Astrocyte (in vitro differentiated cells and primary cell): ENCODE data around the gene NPR1. TPM values are rescaled to one million over a fixed set of nuclear protein-coding genes. Genes with fewer than 3 reads are reported as not detected.
"Not testable (repeated sequence)": the region's sequence is repeated elsewhere in the genome, so short reads cannot be mapped to it uniquely, and the experiment has no call there.

Source experiments
- DNase-seq: peaks from one replicate; pipeline ENCODE4 v3.0.0-alpha.2; 2010; ENCODE audit warnings: low read depth
- FAIRE-seq: peaks from 2 replicates; lab custom pipeline; 2011; peaks lifted over from hg19 to GRCh38; lab: Jason Lieb, UNC
- H2AFZ ChIP-seq: 2 replicates; pipeline ENCODE4 v1.6.0; 2012; ENCODE audit warnings: low read depth, low read length, inconsistent platforms
- H3K27ac ChIP-seq: 2 replicates; pipeline ENCODE4 v1.5.1; 2011; ENCODE audit warnings: low read depth, low read length, inconsistent platforms
- H3K27me3 ChIP-seq: 2 replicates; pipeline ENCODE4 v1.6.0; 2011; ENCODE audit warnings: low read length, inconsistent platforms; ENCODE audit not compliant: insufficient read depth
- H3K36me3 ChIP-seq: 2 replicates; pipeline ENCODE4 v1.5.1; 2011; ENCODE audit warnings: low read length, inconsistent platforms; ENCODE audit not compliant: insufficient read depth
- H3K4me1 ChIP-seq: 2 replicates; pipeline ENCODE4 v1.5.1; 2011; ENCODE audit warnings: low read length, inconsistent platforms; ENCODE audit not compliant: insufficient read depth
- H3K4me2 ChIP-seq: 2 replicates; pipeline ENCODE4 v1.6.0; 2012; ENCODE audit warnings: low read length, inconsistent platforms
- H3K4me3 ChIP-seq: 2 replicates; pipeline ENCODE4 v1.5.1; 2011; ENCODE audit warnings: low read depth, mild to moderate bottlenecking, low read length, inconsistent platforms; ENCODE audit not compliant: insufficient read depth
- H3K79me2 ChIP-seq: 2 replicates; pipeline ENCODE4 v1.6.0; 2012; ENCODE audit warnings: mild to moderate bottlenecking, low read length, inconsistent platforms; ENCODE audit not compliant: insufficient read depth
- H3K9ac ChIP-seq: 2 replicates; pipeline ENCODE4 v1.6.0; 2012; ENCODE audit warnings: mild to moderate bottlenecking, low read length, inconsistent platforms
- H3K9me3 ChIP-seq: 2 replicates; pipeline ENCODE4 v1.5.1; 2012; ENCODE audit warnings: low read depth, mild to moderate bottlenecking, low read length, inconsistent platforms; ENCODE audit not compliant: insufficient read depth
- H4K20me1 ChIP-seq: 2 replicates; pipeline ENCODE4 v1.6.0; 2012; ENCODE audit warnings: low read length, inconsistent platforms; ENCODE audit not compliant: insufficient read depth
- H3K27ac Mint-ChIP-seq: one replicate; pipeline ENCODE4 v1.8.0; 2021; ENCODE audit warnings: mild to moderate bottlenecking, mixed read lengths; ENCODE audit not compliant: unreplicated experiment
- H3K27me3 Mint-ChIP-seq: one replicate; pipeline ENCODE4 v1.8.0; 2021; ENCODE audit warnings: low read depth, mixed read lengths; ENCODE audit not compliant: unreplicated experiment
- H3K36me3 Mint-ChIP-seq: one replicate; pipeline ENCODE4 v1.8.0; 2021; ENCODE audit warnings: low read depth, mixed read lengths; ENCODE audit not compliant: unreplicated experiment
- H3K4me1 Mint-ChIP-seq: one replicate; pipeline ENCODE4 v1.8.0; 2021; ENCODE audit warnings: low read depth, mixed read lengths; ENCODE audit not compliant: unreplicated experiment
- H3K4me3 Mint-ChIP-seq: one replicate; pipeline ENCODE4 v1.8.0; 2021; ENCODE audit warnings: mild to moderate bottlenecking, moderate library complexity, mixed read lengths; ENCODE audit not compliant: unreplicated experiment
- H3K9me3 Mint-ChIP-seq: one replicate; pipeline ENCODE4 v1.8.0; 2021; ENCODE audit warnings: mild to moderate bottlenecking, mixed read lengths; ENCODE audit not compliant: unreplicated experiment
- EZH2 ChIP-seq: IDR thresholded peaks from 2 replicates; pipeline ENCODE4 v1.6.1; 2012; ENCODE audit warnings: mild to moderate bottlenecking, low read length, inconsistent platforms; ENCODE audit not compliant: insufficient read depth
- total RNA-seq: library from RNA; stranded (reverse); gene quantifications from 2 replicates; pipeline ENCODE4 v1.2.1, GENCODE V29; 2021
- TF ChIP-seq, protein P1 (sequence below): IDR thresholded peaks from 2 replicates; pipeline ENCODE4 v1.5.1; 2011; ENCODE audit warnings: low read depth, mild to moderate bottlenecking, inconsistent platforms, low read length, moderate library complexity; ENCODE audit not compliant: insufficient read depth

The NPR1 gene
- total RNA-seq, 1 donor from 2014 or later, result 0.11 TPM

DNA sequence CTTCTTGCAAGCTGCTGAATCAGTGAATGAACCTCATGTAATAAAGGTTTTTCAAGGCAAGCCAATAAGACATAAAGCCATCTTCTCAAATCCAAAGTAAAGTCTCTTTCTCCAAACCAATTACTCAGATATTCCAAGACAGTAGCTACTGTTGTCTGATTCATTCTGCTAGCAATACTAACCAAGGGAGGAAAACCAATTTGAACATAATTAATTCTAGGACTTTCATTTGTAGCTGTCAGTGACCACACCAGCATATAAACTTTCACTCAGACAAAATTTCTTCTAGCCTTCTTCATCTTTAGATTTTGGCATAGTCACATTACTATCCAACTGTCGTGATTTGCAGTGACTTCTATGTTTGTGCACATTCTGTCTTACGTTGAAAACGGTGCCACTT lies 38.8 kb downstream of the NPR1 start:
- FAIRE-seq (no peak), DNase-seq (no peak)
- Histone ChIP-seq H3K4me2 (no peak overlapping the region), H3K4me1 (no peaks in the 10 kb centered on the region), H3K4me3 (no peak overlapping the region), H3K79me2 (no peaks in the 10 kb centered on the region), H3K36me3 (no peaks in the 10 kb centered on the region), H2AFZ (no peak overlapping the region), H3K27ac (no peak overlapping the region), H4K20me1 (no peaks in the 10 kb centered on the region), H3K9ac (no peak overlapping the region), H3K27me3 (no peaks in the 10 kb centered on the region), H3K9me3 (no peaks in the 10 kb centered on the region)
- H3K9me3 Mint-ChIP-seq, result no peaks in the 10 kb centered on the region
- H3K36me3 Mint-ChIP-seq, result no peaks in the 10 kb centered on the region
- H3K27ac Mint-ChIP-seq, result no peak overlapping the region
- no peaks in the 10 kb centered on the region for H3K4me1 Mint-ChIP-seq
- TF ChIP-seq, protein P1, sequence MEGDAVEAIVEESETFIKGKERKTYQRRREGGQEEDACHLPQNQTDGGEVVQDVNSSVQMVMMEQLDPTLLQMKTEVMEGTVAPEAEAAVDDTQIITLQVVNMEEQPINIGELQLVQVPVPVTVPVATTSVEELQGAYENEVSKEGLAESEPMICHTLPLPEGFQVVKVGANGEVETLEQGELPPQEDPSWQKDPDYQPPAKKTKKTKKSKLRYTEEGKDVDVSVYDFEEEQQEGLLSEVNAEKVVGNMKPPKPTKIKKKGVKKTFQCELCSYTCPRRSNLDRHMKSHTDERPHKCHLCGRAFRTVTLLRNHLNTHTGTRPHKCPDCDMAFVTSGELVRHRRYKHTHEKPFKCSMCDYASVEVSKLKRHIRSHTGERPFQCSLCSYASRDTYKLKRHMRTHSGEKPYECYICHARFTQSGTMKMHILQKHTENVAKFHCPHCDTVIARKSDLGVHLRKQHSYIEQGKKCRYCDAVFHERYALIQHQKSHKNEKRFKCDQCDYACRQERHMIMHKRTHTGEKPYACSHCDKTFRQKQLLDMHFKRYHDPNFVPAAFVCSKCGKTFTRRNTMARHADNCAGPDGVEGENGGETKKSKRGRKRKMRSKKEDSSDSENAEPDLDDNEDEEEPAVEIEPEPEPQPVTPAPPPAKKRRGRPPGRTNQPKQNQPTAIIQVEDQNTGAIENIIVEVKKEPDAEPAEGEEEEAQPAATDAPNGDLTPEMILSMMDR, result no peak
- no peak for TF ChIP-seq EZH2
- peaks cover 5% of the 10 kb centered on the region for H3K27me3 Mint-ChIP-seq
- no peak overlapping the region for H3K4me3 Mint-ChIP-seq

DNA sequence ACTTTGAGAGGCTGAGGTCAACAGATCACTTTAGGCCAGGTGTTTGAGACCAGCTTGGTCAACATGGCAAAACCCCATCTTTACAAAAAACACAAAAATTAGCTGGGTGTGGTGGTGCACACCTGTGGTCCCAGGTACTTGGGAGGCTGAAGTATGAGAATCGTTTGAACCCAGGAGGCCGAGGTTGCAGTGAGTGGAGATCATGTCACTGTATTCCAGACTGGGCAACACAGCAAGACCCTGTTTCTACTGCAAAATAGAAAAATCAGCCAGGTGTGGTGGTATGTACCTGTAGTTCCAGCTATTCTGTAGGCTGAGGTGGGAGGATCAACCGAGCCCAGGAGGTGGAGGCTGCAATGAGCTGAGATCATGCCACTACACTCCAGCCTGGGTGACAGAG lies 45.2 kb downstream of the NPR1 start:
- Histone ChIP-seq H2AFZ (no peak overlapping the region), H3K4me2 (no peak overlapping the region), H3K4me3 (no peak overlapping the region), H3K36me3 (no peaks in the 10 kb centered on the region), H3K79me2 (peaks cover 7% of the 10 kb centered on the region), H3K27me3 (no peaks in the 10 kb centered on the region), H4K20me1 (no peaks in the 10 kb centered on the region), H3K4me1 (peaks cover 3% of the 10 kb centered on the region), H3K9ac (no peak overlapping the region), H3K9me3 (no peaks in the 10 kb centered on the region), H3K27ac (no peak overlapping the region)
- no peak overlapping the region for H3K4me3 Mint-ChIP-seq
- no peak overlapping the region for H3K27ac Mint-ChIP-seq
- TF ChIP-seq EZH2, result no peak
- TF ChIP-seq, protein P1, result no peak
- no peaks in the 10 kb centered on the region for H3K36me3 Mint-ChIP-seq
- no peaks in the 10 kb centered on the region for H3K9me3 Mint-ChIP-seq
- no peaks in the 10 kb centered on the region for H3K4me1 Mint-ChIP-seq
- H3K27me3 Mint-ChIP-seq, result no peaks in the 10 kb centered on the region
- DNase-seq, result no peak
- no peak for FAIRE-seq

DNA sequence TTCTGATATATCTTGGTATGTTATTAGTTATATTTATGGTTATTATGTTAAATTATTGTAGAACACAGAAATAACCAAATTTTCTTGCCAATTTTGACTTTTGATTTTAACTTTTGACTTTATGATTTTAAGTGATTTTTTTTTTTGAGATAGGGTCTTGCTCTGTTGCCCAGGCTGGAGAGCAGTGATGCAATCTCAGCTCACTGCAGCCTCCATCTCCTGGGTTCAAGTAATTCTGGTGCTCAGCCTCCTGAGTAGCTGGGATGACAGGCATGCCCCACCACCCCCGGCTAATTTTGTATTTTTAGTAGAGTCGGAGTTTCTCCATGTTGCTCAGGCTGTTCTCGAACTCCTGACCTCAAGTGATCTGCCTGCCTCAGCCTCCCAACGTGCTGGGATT lies 46.1 kb downstream of the NPR1 start:
- not testable (repeated sequence) for H3K4me2 ChIP-seq, FAIRE-seq, H3K27me3 Mint-ChIP-seq, H3K4me1 Mint-ChIP-seq, DNase-seq, H3K27ac Mint-ChIP-seq, H4K20me1 ChIP-seq, H3K4me1 ChIP-seq, H3K4me3 Mint-ChIP-seq, H2AFZ ChIP-seq, H3K27me3 ChIP-seq, H3K36me3 Mint-ChIP-seq, H3K27ac ChIP-seq, H3K9me3 Mint-ChIP-seq, H3K9ac ChIP-seq, H3K36me3 ChIP-seq, H3K9me3 ChIP-seq, H3K4me3 ChIP-seq
- H3K79me2 ChIP-seq, result peaks cover 14% of the 10 kb centered on the region
